Measurements from ENCODE around the gene TCL1B.
"Not testable (repeated sequence)": the region's sequence is repeated elsewhere in the genome, so short reads cannot be mapped to it uniquely, and the experiment has no call there.

TCL1B gene

GRCh38 chr14:95685978-95686922 lies at the start of gene TCL1B:
TCL1B (plus strand) TSS chr14:95686426; CDS start chr14:95686468, 42 bp downstream.
- DNase-seq (ENCODE audit: low spot score): no peak

- DNase-seq (ENCODE audit: low spot score): no peak
Measured at GRCh38 chr14:95644981-95645380, 41.2 kb upstream of the TCL1B start.

- no peak for DNase-seq (ENCODE audit: low spot score)
Measured at GRCh38 chr14:95645389-95645996, 40.7 kb upstream of the TCL1B start.

- no peak for DNase-seq (ENCODE audit: low spot score)
Measured at GRCh38 chr14:95647926-95648325, 38.3 kb upstream of the TCL1B start.

GRCh38 chr14:95649230-95649629 lies 37.0 kb upstream of the TCL1B start:
- DNase-seq (ENCODE audit: low spot score): no peak

GRCh38 chr14:95651028-95651427 lies 35.2 kb upstream of the TCL1B start:
- DNase-seq (ENCODE audit: low spot score): no peak

- no peak for DNase-seq (ENCODE audit: low spot score)
Measured at GRCh38 chr14:95651821-95652583, 34.2 kb upstream of the TCL1B start.

- DNase-seq (ENCODE audit: low spot score): no peak
Measured at GRCh38 chr14:95652690-95653089, 33.5 kb upstream of the TCL1B start.

- DNase-seq (ENCODE audit: low spot score): no peak
Measured at GRCh38 chr14:95655461-95655860, 30.8 kb upstream of the TCL1B start.

- DNase-seq (ENCODE audit: low spot score): no peak
Measured at GRCh38 chr14:95656634-95657033, 29.6 kb upstream of the TCL1B start.

GRCh38 chr14:95657454-95657853 lies 28.8 kb upstream of the TCL1B start:
- no peak for DNase-seq (ENCODE audit: low spot score)

GRCh38 chr14:95659293-95659989 lies 26.8 kb upstream of the TCL1B start:
- no peak for DNase-seq (ENCODE audit: low spot score)

GRCh38 chr14:95659990-95660385 lies 26.2 kb upstream of the TCL1B start:
- no peak for DNase-seq (ENCODE audit: low spot score)

- DNase-seq (ENCODE audit: low spot score): no peak
Measured at GRCh38 chr14:95660651-95661515, 25.3 kb upstream of the TCL1B start.

- DNase-seq (ENCODE audit: low spot score): no peak
Measured at GRCh38 chr14:95662376-95663186, 23.6 kb upstream of the TCL1B start.

GRCh38 chr14:95663226-95663797 lies 22.9 kb upstream of the TCL1B start:
- DNase-seq (ENCODE audit: low spot score): no peak

GRCh38 chr14:95664066-95664465 lies 22.2 kb upstream of the TCL1B start:
- DNase-seq (ENCODE audit: low spot score): no peak

GRCh38 chr14:95664546-95664945 lies 21.7 kb upstream of the TCL1B start:
- no peak for DNase-seq (ENCODE audit: low spot score)

- DNase-seq (ENCODE audit: low spot score): not testable (repeated sequence)
Measured at GRCh38 chr14:95665530-95665929, 20.7 kb upstream of the TCL1B start.

- DNase-seq (ENCODE audit: low spot score): no peak
Measured at GRCh38 chr14:95666450-95666849, 19.8 kb upstream of the TCL1B start.

All from AG20443 (cell line).